GM12878 (cell line): ENCODE data around the gene ABCG4. TPM values are rescaled to one million over a fixed set of nuclear protein-coding genes. Genes with fewer than 3 reads are reported as not detected.

Source experiments
- ATAC-seq: fragments of 200-7000 bp; cut with Tn5 transposase; 3 replicates; pipeline ENCODE4 v1.9.1; 2020; ENCODE audit warnings: mild to moderate bottlenecking, moderate library complexity
- BruUV-seq: library from RNA; stranded (reverse); fragments of 400-500 nt; replicated peaks from 2 replicates; lab custom pipeline; 2021; lab: Mats Ljungman, UMichigan
- CTCF ChIA-PET: fragments of 300-600 bp; sonication (Branson Sonifier 250); formaldehyde crosslinking; extraction: SDS; loops from one replicate; lab custom pipeline; 2021; ENCODE audit warnings: inconsistent platforms; lab: Yijun Ruan, JAX
- POLR2A ChIA-PET: fragments of 350-600 bp; formaldehyde crosslinking; extraction: SDS; loops from one replicate; lab custom pipeline; 2021; ENCODE audit warnings: inconsistent platforms; lab: Charles Lee
- RAD21 ChIA-PET: fragments of 300-600 bp; sonication (Branson Sonifier 250); formaldehyde crosslinking; loops from one replicate; lab custom pipeline; 2023; ENCODE audit warnings: antibody characterized with exemption; ENCODE audit not compliant: unreplicated experiment; lab: Charles Lee
- SMC1A ChIA-PET: fragments of 300-600 bp; sonication (Branson Sonifier 250); formaldehyde crosslinking; loops from one replicate; lab custom pipeline; 2023; ENCODE audit not compliant: unreplicated experiment, uncharacterized antibody; lab: Charles Lee
- DNase-seq: peaks from one replicate; pipeline ENCODE4 v3.0.0-alpha.2; 2011; ENCODE audit warnings: low read depth, low spot score
- FAIRE-seq: peaks from 3 replicates; lab custom pipeline; 2011; peaks lifted over from hg19 to GRCh38; lab: Jason Lieb, UNC
- H2AFZ ChIP-seq: 2 replicates; pipeline ENCODE4 v1.6.0; 2011; ENCODE audit warnings: low read depth, low read length, control low read depth; ENCODE audit not compliant: control insufficient read depth
- H3K27ac ChIP-seq: 2 replicates; pipeline ENCODE4 v1.5.1; 2011; ENCODE audit warnings: control low read depth; ENCODE audit not compliant: control insufficient read depth, insufficient read depth
- H3K27me3 ChIP-seq, 2 experiments: replicated peaks in 1 of 2; 2 replicates each; pipeline versions ENCODE4 v1.6.0 to v1.6.1; 2011; ENCODE audit warnings: low read length in 1 of 2; ENCODE audit not compliant: control insufficient read depth in 2 of 2, insufficient read depth in 2 of 2
- H3K36me3 ChIP-seq, 2 experiments: 2 replicates each; pipeline ENCODE4 v1.5.1; 2011; ENCODE audit warnings: low read length in 1 of 2; ENCODE audit not compliant: control insufficient read depth in 2 of 2, insufficient read depth in 2 of 2
- H3K4me1 ChIP-seq: 2 replicates; pipeline ENCODE4 v1.6.1; 2011; ENCODE audit warnings: mild to moderate bottlenecking, low read length, moderate library complexity, mixed read lengths; ENCODE audit not compliant: control insufficient read depth, insufficient read depth
- H3K4me2 ChIP-seq: 2 replicates; pipeline ENCODE4 v1.6.0; 2011; ENCODE audit warnings: control low read depth; ENCODE audit not compliant: control insufficient read depth, insufficient read depth
- H3K4me3 ChIP-seq: fragments of 200-600 bp; sonication (generic); 2 replicates; pipeline ENCODE4 v1.5.1; 2016
- H3K79me2 ChIP-seq: 2 replicates; pipeline ENCODE4 v1.6.0; 2011; ENCODE audit warnings: low read length; ENCODE audit not compliant: control insufficient read depth, insufficient read depth
- H3K9ac ChIP-seq: 2 replicates; pipeline ENCODE4 v1.8.0; 2011; ENCODE audit warnings: low read length, control low read depth, mixed read lengths; ENCODE audit not compliant: control insufficient read depth, insufficient read depth
- H3K9me3 ChIP-seq: replicated peaks from 3 replicates; pipeline ENCODE4 v1.5.1; 2011; ENCODE audit warnings: mild to moderate bottlenecking, low read length; ENCODE audit not compliant: control insufficient read depth, insufficient read depth
- H4K20me1 ChIP-seq: 2 replicates; pipeline ENCODE4 v1.6.0; 2011; ENCODE audit not compliant: control insufficient read depth, insufficient read depth
- ASH2L ChIP-seq: fragments of 300-600, 200-600 bp; sonication (generic); IDR thresholded peaks from 2 replicates; pipeline ENCODE4 v1.6.1; 2017; ENCODE audit warnings: low read depth, mild to moderate bottlenecking, borderline replicate concordance
- EP300 ChIP-seq, 2 experiments: fragments of 150-350 bp in 1 of 2; IDR thresholded peaks; 2 replicates each; pipeline ENCODE4 v1.6.1; 2011 to 2012; ENCODE audit warnings: low read depth in 2 of 2, low read length in 2 of 2, borderline replicate concordance in 1 of 2, improper control_type of control experiment in 1 of 2, inconsistent platforms in 1 of 2; ENCODE audit not compliant: control insufficient read depth in 1 of 2
- LARP7 ChIP-seq: fragments of 450-650 bp; IDR thresholded peaks from 2 replicates; pipeline ENCODE4 v1.6.1; 2017; ENCODE audit warnings: mild to moderate bottlenecking
- MXI1 ChIP-seq: fragments of 150-350 bp; IDR thresholded peaks from 2 replicates; pipeline ENCODE4 v1.6.1; 2011; ENCODE audit warnings: low read depth, mild to moderate bottlenecking, inconsistent platforms, low read length, improper control_type of control experiment
- NFXL1 ChIP-seq: fragments of 450-650 bp; IDR thresholded peaks from 2 replicates; pipeline ENCODE4 v1.6.1; 2017; ENCODE audit warnings: antibody characterized with exemption, mild to moderate bottlenecking, borderline replicate concordance
- NR2F1 ChIP-seq: fragments of 450-650 bp; conservative IDR thresholded peaks from 2 replicates; pipeline ENCODE4 v1.6.1; 2017; ENCODE audit warnings: mild to moderate bottlenecking
- POLR2AphosphoS5 ChIP-seq: IDR thresholded peaks from 2 replicates; pipeline ENCODE4 v1.6.1; 2011; ENCODE audit warnings: mild to moderate bottlenecking, low read length, inconsistent platforms
- POU2F2 ChIP-seq: IDR thresholded peaks from 3 replicates; pipeline ENCODE4 v1.6.1; 2011; ENCODE audit warnings: low read depth, mild to moderate bottlenecking, low read length, borderline replicate concordance
- RB1 ChIP-seq: fragments of 450-650 bp; formaldehyde crosslinking; IDR thresholded peaks from 2 replicates; pipeline ENCODE4 v1.6.1; 2017; ENCODE audit warnings: mild to moderate bottlenecking, borderline replicate concordance
- SPI1 ChIP-seq: IDR thresholded peaks from 2 replicates; pipeline ENCODE4 v1.6.1; 2011; ENCODE audit warnings: low read depth, mild to moderate bottlenecking, low read length, moderate library complexity, borderline replicate concordance; ENCODE audit not compliant: insufficient read depth
- TAF1 ChIP-seq: IDR thresholded peaks from 2 replicates; pipeline ENCODE4 v1.6.1; 2011; ENCODE audit warnings: mild to moderate bottlenecking, low read depth, low read length, borderline replicate concordance
- TBL1XR1 ChIP-seq: IDR thresholded peaks from 2 replicates; pipeline ENCODE4 v1.6.1; 2012; ENCODE audit warnings: low read depth, low read length, improper control_type of control experiment
- WGBS: methylation state at CpG from one replicate; pipeline ENCODE4 v1.1.6; 2016; ENCODE audit warnings: low lambda C conversion rate; ENCODE audit not compliant: insufficient replicate concordance, insufficient coverage; ENCODE audit errors: missing lambda C conversion rate; 5-methylcytosine and 5-hydroxymethylcytosine counted together
- in situ Hi-C: fragments of 300-500 bp; cut with MboI; formaldehyde crosslinking; loops from 9 replicates; pipeline ENCODE4 v1.14.3; 2018; ENCODE audit warnings: mixed read lengths
- intact Hi-C: fragments of 100-400 bp; cut with micrococcal nuclease; formaldehyde crosslinking; loops from one replicate; pipeline ENCODE4 v1.14.2; 2022; ENCODE audit not compliant: unreplicated experiment
- polyA plus RNA-seq, 11 experiments: library from polyadenylated mRNA; depleted of rRNA in 4 of 11; unstranded in 6 of 11; stranded (reverse) in 5 of 11; fragments of >200 nt; fragmentation: Nextera tagmentation in 4 of 11; fragmentation: Illumina TruSeq in 1 of 11; extraction: Ambion mirVana in 4 of 11; extraction: Trizol in 1 of 11; gene quantifications; 1 replicate in 1 of 11; 2 replicates in 10 of 11; pipeline versions ENCODE4 v1.2.1 to v1.2.3, GENCODE V29; 2011 to 2016; ENCODE audit warnings: inconsistent platforms in 2 of 11, missing spikeins in 2 of 11, low read depth in 1 of 11
- total RNA-seq, 4 experiments: library from RNA; depleted of rRNA in 3 of 4; stranded (reverse); fragments of >200 nt in 3 of 4; fragmentation: Illumina TruSeq in 1 of 4; extraction: Trizol in 1 of 4; gene quantifications; 2 replicates each; pipeline versions ENCODE4 v1.2.1 to v1.2.3, GENCODE V29; 2013 to 2021
- TF ChIP-seq, protein P1 (sequence below): IDR thresholded peaks from 2 replicates; pipeline ENCODE4 v1.6.1; 2012; ENCODE audit warnings: low read depth, low read length, improper control_type of control experiment

The ABCG4 gene
- total and polyA plus RNA-seq, 10 of the 15 experiments (the other 5 are each of a cell fraction or from before 2014, with no cell fraction given), result not detected

DNA sequence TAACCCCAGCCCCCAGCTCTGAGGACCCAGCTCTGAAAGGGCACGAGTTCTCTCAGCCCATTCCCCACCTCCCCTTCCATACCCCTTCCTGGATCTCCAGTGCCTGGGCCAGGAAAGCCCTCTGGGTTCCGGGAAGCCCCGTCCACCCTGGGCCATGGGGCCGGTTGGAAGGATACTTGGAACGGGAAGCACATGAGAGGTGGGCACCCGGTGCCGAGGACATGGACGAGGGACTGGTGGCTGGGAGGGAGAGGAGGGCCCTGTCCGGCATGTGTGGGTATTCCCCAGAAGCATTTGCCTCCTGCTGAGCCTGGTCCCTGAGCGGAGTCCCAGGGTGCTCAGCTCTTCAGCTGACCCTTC, 32.6 kb upstream of the ABCG4 start:
- Histone ChIP-seq H3K79me2 (no peaks in the 10 kb centered on the region), H3K4me3 (no peak overlapping the region), H3K27ac (no peak overlapping the region), H3K36me3 (peaks cover 13 to 19% of the 10 kb centered on the region in 2 experiments), H2AFZ (no peak overlapping the region), H3K27me3 (no peaks in the 10 kb centered on the region), H3K4me1 (peaks cover 7% of the 10 kb centered on the region), H3K4me2 (no peak overlapping the region), H4K20me1 (no peaks in the 10 kb centered on the region), H3K9me3 (no peaks in the 10 kb centered on the region), H3K9ac (no peak overlapping the region)
- in situ Hi-C loops (no loop called here), intact Hi-C loops (no loop called here)
- ChIA-PET CTCF (interaction anchor here (0.8 kb wide), 1 partner anchor 18 kb away, joined by 3 read pairs; no protein-coding TSS in a partner anchor), SMC1A (no interaction called here), RAD21 (no interaction called here)
- WGBS, result 95% methylated on average over 10 of the region's 10 CpGs
- ATAC-seq (no peak), FAIRE-seq (no peak), DNase-seq (no peak)
- TF ChIP-seq, protein P1, sequence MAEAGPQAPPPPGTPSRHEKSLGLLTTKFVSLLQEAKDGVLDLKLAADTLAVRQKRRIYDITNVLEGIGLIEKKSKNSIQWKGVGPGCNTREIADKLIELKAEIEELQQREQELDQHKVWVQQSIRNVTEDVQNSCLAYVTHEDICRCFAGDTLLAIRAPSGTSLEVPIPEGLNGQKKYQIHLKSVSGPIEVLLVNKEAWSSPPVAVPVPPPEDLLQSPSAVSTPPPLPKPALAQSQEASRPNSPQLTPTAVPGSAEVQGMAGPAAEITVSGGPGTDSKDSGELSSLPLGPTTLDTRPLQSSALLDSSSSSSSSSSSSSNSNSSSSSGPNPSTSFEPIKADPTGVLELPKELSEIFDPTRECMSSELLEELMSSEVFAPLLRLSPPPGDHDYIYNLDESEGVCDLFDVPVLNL, result no peak
- TF ChIP-seq, all 136 proteins: peak for 0
- POLR2A ChIA-PET, result interaction anchor here (0.6 kb wide), 1 partner anchor 88 kb away, joined by 3 read pairs; no protein-coding TSS in a partner anchor
- no TSS peak for BruUV-seq

DNA sequence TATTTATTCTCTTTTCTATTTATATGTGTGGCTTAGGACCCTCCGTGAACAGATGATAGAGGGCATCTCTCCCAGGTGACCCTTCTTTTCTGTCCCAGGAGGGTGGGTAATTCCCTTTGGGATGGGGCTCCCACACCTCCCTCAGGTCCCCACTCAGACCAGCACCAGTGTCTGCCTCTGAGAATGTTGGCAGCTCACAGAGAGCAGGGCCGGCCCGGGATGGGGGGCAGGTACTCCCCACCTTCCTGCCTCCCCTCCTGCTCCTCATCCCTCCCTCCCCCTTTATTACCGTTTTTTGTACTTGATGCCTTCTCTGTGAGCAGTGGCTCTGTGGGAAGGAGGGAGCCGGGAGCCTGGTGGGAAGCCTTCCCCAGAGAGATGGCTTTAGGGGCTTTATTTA, 32.3 kb upstream of the ABCG4 start:
- in situ Hi-C loops (no loop called here), intact Hi-C loops (no loop called here)
- H3K4me3 ChIP-seq, result no peak overlapping the region
- FAIRE-seq, result no peak
- 83% methylated on average over 5 of the region's 5 CpGs for WGBS
- no peak overlapping the region for H3K4me2 ChIP-seq
- H3K27me3 ChIP-seq, result no peaks in the 10 kb centered on the region
- H3K9ac ChIP-seq, result no peak overlapping the region
- no peak for DNase-seq
- no peak for ATAC-seq
- H2AFZ ChIP-seq, result no peak overlapping the region
- no TSS peak for BruUV-seq
- TF ChIP-seq EP300 (IDR thresholded peaks at IDR 0.05; ENCODE audit: borderline replicate concordance in 1 of 2, control insufficient read depth in 1 of 2, low read depth in 2 of 2, low read length in 2 of 2) (no peak), NR2F1 (no peak), POLR2AphosphoS5 (no peak), TAF1 (no peak), MXI1 (no peak), LARP7 (no peak), POU2F2 (no peak), SPI1 (no peak), ASH2L (no peak), RB1 (no peak), NFXL1 (no peak), TBL1XR1 (no peak)
- no peak overlapping the region for H3K27ac ChIP-seq
- peaks cover 10 to 16% of the 10 kb centered on the region in 2 experiments for H3K36me3 ChIP-seq
- peaks cover 3% of the 10 kb centered on the region for H3K79me2 ChIP-seq
- H3K9me3 ChIP-seq, result no peaks in the 10 kb centered on the region
- ChIA-PET RAD21 (no interaction called here), SMC1A (no interaction called here), CTCF (interaction anchor here (0.8 kb wide), 1 partner anchor 17 kb away, joined by 3 read pairs; no protein-coding TSS in a partner anchor), POLR2A (no interaction called here)
- H3K4me1 ChIP-seq, result peaks cover 7% of the 10 kb centered on the region
- H4K20me1 ChIP-seq, result no peaks in the 10 kb centered on the region
